MCF 10A (cell line): ENCODE data around the gene AHNAK2. TPM values are rescaled to one million over a fixed set of nuclear protein-coding genes. Genes with fewer than 3 reads are reported as not detected.

Experiments used
- BruUV-seq: library from RNA; stranded (reverse); fragments of 400-500 nt; replicated peaks from 2 replicates; lab custom pipeline; 2021; lab: Mats Ljungman, UMichigan
- CTCF ChIA-PET: fragments of 300-600 bp; sonication (Branson Sonifier 250); formaldehyde crosslinking; extraction: SDS; loops from one replicate; lab custom pipeline; 2021; ENCODE audit warnings: antibody characterized with exemption, inconsistent platforms; lab: Yijun Ruan, JAX
- POLR2A ChIA-PET: fragments of 300-600, 350-650 bp; sonication (Branson Sonifier 250); formaldehyde crosslinking; extraction: SDS; loops from one replicate; lab custom pipeline; 2020; ENCODE audit warnings: antibody characterized with exemption, inconsistent platforms; lab: Yijun Ruan, JAX
- DNase-seq: peaks from one replicate; pipeline ENCODE4 v3.0.0-alpha.2; 2018; ENCODE audit not compliant: unreplicated experiment
- H3K27ac Mint-ChIP-seq: one replicate; pipeline ENCODE4 v1.8.0; 2022; ENCODE audit warnings: mild to moderate bottlenecking, low read depth, mixed read lengths; ENCODE audit not compliant: unreplicated experiment
- H3K27me3 Mint-ChIP-seq: one replicate; pipeline ENCODE4 v1.8.0; 2022; ENCODE audit warnings: mixed read lengths; ENCODE audit not compliant: insufficient read depth, unreplicated experiment
- H3K36me3 Mint-ChIP-seq: one replicate; pipeline ENCODE4 v1.8.0; 2022; ENCODE audit warnings: mild to moderate bottlenecking, moderate library complexity, mixed read lengths; ENCODE audit not compliant: insufficient read depth, unreplicated experiment
- H3K4me1 Mint-ChIP-seq: one replicate; pipeline ENCODE4 v1.8.0; 2022; ENCODE audit warnings: mixed read lengths; ENCODE audit not compliant: insufficient read depth, unreplicated experiment
- H3K4me3 Mint-ChIP-seq: one replicate; pipeline ENCODE4 v1.8.0; 2022; ENCODE audit warnings: mild to moderate bottlenecking, moderate library complexity, mixed read lengths; ENCODE audit not compliant: unreplicated experiment
- H3K9me3 Mint-ChIP-seq: one replicate; pipeline ENCODE4 v1.8.0; 2022; ENCODE audit warnings: mixed read lengths; ENCODE audit not compliant: unreplicated experiment
- intact Hi-C: fragments of 100-400 bp; cut with micrococcal nuclease; formaldehyde crosslinking; loops from 2 replicates; pipeline ENCODE4 v1.14.1; 2022
- total RNA-seq: library from RNA; stranded (reverse); gene quantifications from 2 replicates; pipeline ENCODE4 v1.2.3, GENCODE V29; 2022
- TF ChIP-seq, protein P1 (sequence below): fragments of 200-600 bp; IDR thresholded peaks from one replicate; pipeline ENCODE4 v1.8.0; 2022; ENCODE audit warnings: antibody characterized with exemption, mild to moderate bottlenecking; ENCODE audit not compliant: unreplicated experiment

AHNAK2 gene
- total RNA-seq, 1 experiment from 2014 or later: 218 TPM

DNA sequence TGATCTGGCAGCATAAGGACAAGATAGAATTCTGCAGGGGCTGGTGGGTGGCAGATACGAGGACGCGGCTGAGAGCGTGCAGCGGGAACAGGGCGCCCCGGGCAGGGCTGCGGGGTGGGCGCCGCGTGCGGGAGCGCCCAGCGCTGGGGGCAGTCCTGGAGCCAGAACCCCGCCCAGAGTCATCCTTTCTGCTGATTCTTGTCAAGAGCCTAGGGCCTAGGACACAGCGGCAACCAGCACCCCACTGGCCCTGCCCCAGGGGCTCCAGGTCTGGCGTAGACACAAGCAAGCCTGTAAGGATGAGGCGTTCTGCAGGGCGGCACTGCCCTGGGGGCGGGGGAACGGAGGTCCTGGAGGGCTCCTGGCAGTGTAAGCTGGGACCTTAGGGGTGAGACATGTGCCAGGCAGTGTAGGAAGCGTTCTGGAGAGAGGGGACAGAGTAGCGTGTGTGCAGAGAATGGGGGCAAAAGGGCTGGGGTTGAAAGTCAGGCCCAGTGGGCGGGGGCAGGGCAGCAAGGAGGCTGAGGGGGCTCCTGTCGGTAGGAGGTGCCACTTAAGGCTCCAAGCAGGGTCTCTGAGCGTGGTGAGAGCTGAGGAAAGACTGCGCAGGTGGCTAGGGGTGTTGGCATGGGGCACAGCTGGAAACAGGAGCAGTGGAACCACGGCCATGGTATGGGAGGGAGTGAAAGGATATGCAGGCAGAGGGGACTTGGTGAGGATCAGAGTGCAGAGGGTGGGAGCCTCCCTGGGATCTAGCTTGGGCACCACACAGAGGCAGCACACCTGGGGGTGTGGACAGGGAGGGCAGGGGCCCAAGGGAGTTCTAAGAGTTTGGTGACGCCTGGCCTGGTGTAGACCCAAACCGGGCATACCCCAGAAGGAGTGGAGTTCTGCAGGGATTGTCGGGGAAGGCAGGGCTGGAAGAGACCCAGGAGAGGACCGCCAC lies 845 bp upstream of the AHNAK2 start:
- Mint-ChIP-seq H3K36me3 (peaks cover 7% of the 10 kb centered on the region), H3K4me1 (peaks cover 37% of the 10 kb centered on the region), H3K4me3 (peak overlapping the region; percentile 17), H3K27ac (peak overlapping the region; percentile 47), H3K9me3 (no peaks in the 10 kb centered on the region), H3K27me3 (no peaks in the 10 kb centered on the region)
- no TSS peak for BruUV-seq
- TF ChIP-seq, protein P1, sequence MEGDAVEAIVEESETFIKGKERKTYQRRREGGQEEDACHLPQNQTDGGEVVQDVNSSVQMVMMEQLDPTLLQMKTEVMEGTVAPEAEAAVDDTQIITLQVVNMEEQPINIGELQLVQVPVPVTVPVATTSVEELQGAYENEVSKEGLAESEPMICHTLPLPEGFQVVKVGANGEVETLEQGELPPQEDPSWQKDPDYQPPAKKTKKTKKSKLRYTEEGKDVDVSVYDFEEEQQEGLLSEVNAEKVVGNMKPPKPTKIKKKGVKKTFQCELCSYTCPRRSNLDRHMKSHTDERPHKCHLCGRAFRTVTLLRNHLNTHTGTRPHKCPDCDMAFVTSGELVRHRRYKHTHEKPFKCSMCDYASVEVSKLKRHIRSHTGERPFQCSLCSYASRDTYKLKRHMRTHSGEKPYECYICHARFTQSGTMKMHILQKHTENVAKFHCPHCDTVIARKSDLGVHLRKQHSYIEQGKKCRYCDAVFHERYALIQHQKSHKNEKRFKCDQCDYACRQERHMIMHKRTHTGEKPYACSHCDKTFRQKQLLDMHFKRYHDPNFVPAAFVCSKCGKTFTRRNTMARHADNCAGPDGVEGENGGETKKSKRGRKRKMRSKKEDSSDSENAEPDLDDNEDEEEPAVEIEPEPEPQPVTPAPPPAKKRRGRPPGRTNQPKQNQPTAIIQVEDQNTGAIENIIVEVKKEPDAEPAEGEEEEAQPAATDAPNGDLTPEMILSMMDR: no peak
- ChIA-PET CTCF (interaction anchor here (0.5 to 0.7 kb wide), 2 partner anchors 103 to 240 kb away, joined by 3 to 4 read pairs; no protein-coding TSS in a partner anchor), POLR2A (interaction anchor here (1.0 to 5.9 kb wide), 3 partner anchors 9 to 40 kb away, joined by 4 to 54 read pairs (median 8); partner anchors contain the start of gene CDCA4)
- DNase-seq: no peak
- intact Hi-C loops: no loop called here

DNA sequence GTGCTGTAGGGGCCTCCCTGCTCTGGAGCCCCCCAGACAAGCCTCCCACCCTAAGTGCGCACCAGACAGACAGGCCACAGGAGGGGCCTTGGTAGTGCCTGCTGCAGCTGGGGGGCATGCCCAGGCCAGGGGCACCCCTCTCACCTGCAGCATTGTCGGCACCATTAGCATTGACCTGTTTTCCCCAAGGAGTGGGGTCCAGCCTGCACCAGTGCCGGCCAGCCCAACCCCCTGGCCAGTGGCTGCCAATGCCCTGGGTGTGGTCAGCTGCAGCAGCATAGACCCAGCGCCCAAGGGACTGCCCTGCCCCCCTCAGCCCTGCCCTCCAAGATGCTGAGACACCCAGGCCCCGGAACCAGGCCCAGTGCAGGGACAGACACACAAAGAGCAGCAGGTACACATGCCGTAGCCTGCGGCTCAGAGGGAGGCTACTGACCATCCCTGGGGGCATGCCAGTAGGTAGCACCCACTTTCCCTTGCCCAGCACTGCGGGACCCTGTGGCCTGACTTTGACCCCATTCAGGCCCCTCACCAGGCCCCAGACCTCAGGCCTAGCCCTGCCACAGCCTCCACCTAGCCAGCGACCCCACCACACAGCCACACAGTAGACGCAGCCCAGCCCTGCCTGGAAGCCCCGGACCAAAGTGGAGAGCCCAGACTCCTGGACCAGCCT lies 1.0 kb downstream of the AHNAK2 start:
- BruUV-seq: TSS peak; percentile 29
- ChIA-PET CTCF (interaction anchor here (0.7 to 6.5 kb wide), 9 partner anchors 10 to 108 kb away, joined by 3 to 167 read pairs (median 7); partner anchors contain the start of gene CDCA4), POLR2A (interaction anchor here (0.8 to 11.4 kb wide), 7 partner anchors 8 to 68 kb away, joined by 3 to 636 read pairs (median 4); partner anchors contain the start of genes CDCA4 and CLBA1)
- TF ChIP-seq, protein P1: no peak
- H3K4me3 Mint-ChIP-seq: peak overlapping the region; percentile 97
- H3K4me1 Mint-ChIP-seq: peaks cover 34% of the 10 kb centered on the region
- H3K27me3 Mint-ChIP-seq: no peaks in the 10 kb centered on the region
- peaks cover 10% of the 10 kb centered on the region for H3K36me3 Mint-ChIP-seq
- H3K27ac Mint-ChIP-seq: peak overlapping the region; percentile 92
- intact Hi-C loops: loop anchor here (2.0 kb wide), 1 partner anchor 304 kb away; no protein-coding TSS in a partner anchor
- peak; percentile 37 for DNase-seq
- H3K9me3 Mint-ChIP-seq: no peaks in the 10 kb centered on the region

DNA sequence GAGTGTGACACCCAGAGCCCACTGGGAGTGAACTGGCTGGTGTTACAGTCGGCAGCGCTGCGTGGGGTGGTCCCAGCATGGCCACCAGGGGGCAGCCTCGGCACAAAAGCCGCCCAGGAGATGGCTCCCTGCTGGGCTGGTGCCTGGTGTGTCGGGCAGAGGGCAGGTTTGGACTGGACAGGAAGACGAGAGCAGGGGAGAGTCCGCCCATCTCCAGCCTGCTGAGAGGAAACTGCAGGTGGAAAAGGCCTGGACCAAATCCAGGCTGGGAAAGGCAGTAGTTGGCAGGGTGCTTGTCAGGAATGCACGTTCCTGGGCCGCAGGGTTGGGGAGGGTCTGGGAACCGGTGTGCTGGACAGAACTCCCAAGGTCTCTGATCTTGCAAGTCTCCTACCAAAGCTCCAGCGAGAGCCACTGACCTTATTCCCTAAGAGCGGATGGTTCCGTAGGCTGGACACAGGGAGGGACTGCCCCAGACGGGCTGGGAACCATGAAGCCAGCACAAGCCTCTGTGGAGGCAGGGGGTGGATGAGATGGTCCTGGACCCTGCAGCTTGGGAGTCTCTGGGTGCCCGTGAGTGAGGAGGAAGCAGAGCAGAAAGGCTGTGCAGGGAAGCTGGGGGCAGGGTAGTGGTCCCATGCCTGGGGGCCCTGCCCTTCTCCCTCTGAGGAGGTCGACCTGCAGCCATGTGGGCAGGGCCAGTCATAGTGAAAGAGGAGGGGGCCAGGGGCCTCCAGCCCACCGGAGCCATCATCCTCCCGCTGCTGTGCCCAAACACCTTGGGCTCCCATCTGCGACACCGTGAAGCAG lies 1.8 kb downstream of the AHNAK2 start:
- CTCF ChIA-PET: interaction anchor here (0.7 to 6.5 kb wide), 15 partner anchors 9 to 109 kb away, joined by 3 to 167 read pairs (median 7); partner anchors contain the start of genes CDCA4 and CLBA1
- Mint-ChIP-seq H3K27me3 (no peaks in the 10 kb centered on the region), H3K9me3 (no peaks in the 10 kb centered on the region), H3K4me3 (peak overlapping the region; percentile 97), H3K4me1 (peaks cover 41% of the 10 kb centered on the region), H3K36me3 (peaks cover 12% of the 10 kb centered on the region), H3K27ac (no peak overlapping the region)
- intact Hi-C loops: loop anchor here (1.0 to 2.0 kb wide), 2 partner anchors 69 to 304 kb away; no protein-coding TSS in a partner anchor
- no TSS peak for BruUV-seq
- peak; percentile 93 for DNase-seq
- TF ChIP-seq, protein P1: peak; percentile 98
- POLR2A ChIA-PET: interaction anchor here (0.8 to 11.4 kb wide), 8 partner anchors 8 to 110 kb away, joined by 3 to 636 read pairs (median 4); partner anchors contain the start of genes CDCA4 and CLBA1
